NCI-H510A treated with DMSO at 0.1 percent for 48 hours (cell line): Measurements from ENCODE around the gene GDPD3.
"Not testable (repeated sequence)": the region's sequence is repeated elsewhere in the genome, so short reads cannot be mapped to it uniquely, and the experiment has no call there.

Experiments used
- DNase-seq: peaks from one replicate; lab custom pipeline; 2025; lab: John Stamatoyannopoulos, UW

GDPD3 gene, protein sequence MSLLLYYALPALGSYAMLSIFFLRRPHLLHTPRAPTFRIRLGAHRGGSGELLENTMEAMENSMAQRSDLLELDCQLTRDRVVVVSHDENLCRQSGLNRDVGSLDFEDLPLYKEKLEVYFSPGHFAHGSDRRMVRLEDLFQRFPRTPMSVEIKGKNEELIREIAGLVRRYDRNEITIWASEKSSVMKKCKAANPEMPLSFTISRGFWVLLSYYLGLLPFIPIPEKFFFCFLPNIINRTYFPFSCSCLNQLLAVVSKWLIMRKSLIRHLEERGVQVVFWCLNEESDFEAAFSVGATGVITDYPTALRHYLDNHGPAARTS

DNA sequence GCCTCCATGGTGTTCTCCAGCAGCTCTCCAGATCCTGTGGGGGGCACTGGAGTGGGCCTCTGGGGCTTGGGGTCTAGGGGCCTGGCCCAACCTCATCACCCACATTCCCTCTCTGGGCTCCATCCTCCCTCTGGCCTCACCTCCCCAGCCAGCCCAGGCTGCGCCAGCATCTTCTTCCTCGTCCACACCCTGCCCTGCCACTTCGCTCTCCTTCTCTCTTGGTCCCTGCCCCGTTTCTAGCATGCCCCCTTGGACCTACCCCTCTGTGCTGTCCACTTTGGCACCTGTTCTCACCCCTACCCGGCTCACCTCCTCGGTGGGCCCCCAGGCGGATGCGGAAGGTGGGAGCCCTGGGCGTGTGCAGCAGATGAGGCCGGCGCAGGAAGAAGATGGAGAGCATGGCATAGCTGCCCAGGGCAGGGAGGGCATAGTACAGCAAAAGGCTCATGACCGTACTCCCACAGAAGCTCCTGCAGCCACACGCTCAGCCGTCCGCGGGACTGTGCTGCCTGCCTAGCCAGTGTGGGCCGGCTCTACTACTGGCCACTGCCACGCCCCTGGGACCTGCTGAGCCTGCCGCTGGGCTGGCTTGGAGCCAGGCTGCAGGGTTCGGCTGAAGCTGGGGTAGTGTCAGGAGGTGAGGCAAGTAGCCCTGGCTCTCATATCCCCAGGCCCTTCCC is at the start of gene GDPD3:
Gene GDPD3, minus strand, starts transcription at position 507 of the 680 bp plus-strand sequence. Its CDS starts 59 bp downstream, at position 448.
- no peak for DNase-seq

DNA sequence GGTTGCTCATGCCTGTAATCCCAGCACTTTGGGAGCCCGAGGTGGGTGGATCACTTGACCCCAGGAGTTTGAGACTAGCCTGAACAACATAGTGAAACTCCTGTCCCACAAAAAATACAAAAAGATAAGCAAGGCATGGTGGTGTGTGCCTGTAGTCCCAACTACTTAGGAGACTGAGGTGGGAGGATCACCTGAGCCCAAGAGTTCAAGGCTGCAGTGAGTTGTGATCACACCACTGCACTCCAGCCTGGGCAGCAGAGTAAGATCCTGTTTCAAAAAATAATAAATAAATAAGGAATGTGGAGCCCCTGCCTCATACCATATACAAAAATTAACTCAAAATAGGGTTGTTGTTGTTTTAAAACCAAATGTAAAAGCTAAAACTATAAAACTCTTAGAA is 43.9 kb upstream of the GDPD3 start:
- DNase-seq: no peak

DNA sequence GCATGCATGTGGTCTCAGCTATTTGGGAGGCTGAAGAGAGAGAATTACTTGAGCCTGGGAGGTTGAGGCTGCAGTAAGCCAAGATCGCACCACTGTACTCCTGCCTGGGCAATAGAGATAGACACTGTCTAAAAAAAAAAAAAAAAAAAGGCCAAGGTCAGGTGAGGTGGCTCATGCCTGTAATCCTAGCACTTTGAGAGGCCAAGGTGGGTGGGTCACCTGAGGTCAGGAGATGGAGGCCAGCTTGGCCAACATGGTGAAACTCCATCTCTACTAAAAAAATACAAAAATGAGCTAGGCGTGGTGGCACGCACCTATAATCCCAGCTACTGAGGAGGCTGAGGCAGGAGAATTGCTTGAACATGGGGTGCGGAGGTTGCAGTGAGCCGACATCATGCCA is 41.9 kb upstream of the GDPD3 start:
- no peak for DNase-seq

DNA sequence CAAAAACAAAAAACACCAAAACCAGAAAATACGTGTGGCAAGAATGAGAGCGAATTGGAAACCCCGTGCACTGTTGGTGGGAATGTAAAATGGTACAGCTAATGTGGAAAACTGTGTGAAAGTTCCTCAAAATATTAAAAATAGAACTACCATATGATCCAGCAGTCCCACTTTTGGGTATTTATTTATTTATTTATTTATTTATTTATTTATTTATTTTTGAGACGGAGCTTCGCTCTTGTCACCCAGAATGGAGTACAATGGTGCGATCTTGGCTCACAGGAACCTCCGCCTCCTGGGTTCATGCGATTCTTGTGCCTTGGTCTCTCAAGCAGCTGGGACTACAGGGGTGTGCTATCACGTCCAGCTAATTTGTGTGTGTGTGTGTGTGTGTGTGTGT is 39.2 kb upstream of the GDPD3 start:
- no peak for DNase-seq

DNA sequence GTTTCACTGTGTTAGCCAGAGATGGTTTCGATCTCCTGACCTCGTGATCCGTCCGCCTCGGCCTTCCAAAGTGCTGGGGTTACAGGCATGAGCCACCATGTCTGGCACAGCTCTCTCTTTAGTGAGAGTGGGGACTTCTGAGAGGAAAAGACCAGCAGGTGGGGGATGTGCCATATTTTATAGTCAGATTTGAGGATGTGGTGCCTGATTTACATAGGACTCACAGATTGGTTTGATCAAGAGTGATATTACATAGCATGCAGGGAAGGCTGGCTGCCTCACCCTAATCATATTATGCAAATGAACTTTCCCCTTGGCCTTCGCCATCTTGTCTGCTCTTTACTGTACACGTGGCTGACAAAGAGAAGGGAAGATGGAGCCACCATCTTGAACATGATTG is 37.8 kb upstream of the GDPD3 start:
- no peak for DNase-seq

DNA sequence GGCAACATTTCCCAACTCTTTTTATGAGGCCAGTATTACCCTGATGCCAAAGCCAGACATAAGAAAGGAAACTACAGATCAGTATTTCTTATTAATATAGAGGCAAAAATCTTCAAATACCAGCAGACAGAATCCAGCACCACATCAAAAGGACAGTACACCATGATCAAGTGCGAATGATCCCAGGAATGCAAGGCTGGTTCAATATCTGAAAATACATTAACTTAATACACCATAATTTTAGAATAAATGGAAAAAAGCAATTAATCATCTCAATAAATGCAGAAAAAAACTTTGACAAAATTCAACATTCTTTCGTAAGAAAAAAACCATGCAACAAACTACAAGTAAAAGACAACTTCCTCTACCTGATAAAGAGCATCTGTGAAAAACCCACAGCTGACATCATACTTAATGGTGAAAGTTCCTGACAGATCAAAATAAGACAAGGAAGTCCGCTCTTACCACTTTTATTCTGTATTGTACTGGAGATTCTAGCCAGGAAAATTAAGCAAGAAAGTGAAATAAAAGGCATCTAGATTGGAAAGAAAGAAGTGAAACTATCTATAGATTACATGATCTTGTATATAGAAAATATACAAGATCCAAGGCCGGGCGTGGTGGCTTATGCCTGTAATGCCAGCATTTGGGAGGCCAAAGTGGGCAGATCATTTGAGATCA is 36.1 kb upstream of the GDPD3 start:
- no peak for DNase-seq

DNA sequence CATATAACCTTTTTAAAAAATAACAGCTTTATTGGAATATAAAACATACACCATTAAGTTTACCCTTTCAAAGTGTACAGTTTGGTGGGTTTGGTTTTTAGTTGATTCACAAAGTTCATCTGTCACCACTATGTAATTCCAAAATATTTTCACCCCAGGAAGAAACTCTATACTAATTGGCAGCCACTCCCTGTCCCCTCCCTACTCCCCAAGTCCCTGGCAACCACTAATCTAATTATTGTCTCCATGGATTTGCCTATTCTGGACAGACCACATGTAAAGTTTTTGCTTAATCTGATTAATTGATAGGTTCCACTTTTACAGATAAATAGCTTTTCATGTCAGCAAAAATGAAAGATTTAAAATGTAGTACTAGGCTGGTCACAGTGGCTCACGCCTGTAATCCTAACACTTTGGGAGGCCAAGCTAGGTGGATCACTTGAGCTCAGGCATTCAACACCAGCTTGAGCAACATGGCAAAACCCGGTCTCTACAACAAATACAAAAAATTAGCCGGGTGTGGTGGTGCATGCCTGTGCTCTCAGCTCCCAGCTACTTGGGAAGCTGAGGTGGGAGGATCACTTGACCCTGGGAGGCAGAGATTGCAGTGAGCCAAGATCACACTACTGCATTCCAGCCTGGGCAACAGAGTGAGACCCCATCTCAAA is 34.6 kb upstream of the GDPD3 start:
- DNase-seq: no peak

DNA sequence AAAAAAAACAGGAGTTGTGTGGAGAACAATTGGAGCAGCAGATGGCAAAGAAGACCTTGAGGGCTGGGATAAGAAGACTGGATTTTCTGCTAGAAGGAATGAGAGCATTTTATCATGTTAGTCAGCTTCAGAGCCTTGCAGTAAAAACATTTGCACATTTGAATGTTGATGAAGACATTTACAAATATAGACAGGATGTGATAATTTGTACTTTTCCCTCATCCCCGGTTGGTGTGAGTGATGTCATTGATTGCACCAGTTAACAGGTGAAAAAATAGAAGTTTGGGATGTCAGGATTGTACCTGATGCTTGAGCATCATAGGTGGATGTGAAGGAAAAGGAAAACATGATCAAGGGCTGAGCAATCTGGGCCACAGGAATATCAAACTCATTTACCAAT is 32.3 kb upstream of the GDPD3 start:
- no peak for DNase-seq

DNA sequence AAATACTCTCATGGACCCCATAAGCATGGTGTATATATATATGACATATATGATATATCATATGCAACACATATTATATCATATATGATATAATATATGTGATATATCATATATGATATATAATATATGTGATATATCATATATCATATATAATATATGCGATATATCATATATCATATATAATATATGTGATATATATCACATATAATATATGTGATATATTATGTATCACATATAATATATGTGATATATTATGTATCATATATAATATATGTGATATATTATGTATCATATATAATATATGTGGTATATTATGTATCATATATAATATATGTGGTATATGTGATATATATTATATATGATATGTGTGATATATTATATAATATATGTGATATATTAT is 31.6 kb upstream of the GDPD3 start:
- no peak for DNase-seq

DNA sequence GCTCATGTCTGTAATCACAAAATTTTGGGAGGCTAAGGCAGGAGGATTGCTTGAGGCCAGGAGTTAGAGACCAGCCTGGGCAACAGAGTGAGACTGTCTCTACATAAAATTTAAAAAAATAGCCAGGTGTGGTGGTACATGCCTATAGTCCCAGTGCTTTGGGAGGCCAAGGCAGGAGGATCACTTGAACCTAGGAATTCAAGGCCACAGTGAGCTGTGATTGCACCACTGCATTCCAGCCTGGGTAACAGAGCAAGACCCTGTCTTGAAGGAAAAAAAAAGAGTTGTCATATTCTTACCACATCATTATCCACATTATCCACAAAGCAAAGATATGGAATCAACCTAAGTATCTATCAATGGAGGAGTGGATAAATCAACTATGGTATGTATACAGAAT is 30.7 kb upstream of the GDPD3 start:
- no peak for DNase-seq

DNA sequence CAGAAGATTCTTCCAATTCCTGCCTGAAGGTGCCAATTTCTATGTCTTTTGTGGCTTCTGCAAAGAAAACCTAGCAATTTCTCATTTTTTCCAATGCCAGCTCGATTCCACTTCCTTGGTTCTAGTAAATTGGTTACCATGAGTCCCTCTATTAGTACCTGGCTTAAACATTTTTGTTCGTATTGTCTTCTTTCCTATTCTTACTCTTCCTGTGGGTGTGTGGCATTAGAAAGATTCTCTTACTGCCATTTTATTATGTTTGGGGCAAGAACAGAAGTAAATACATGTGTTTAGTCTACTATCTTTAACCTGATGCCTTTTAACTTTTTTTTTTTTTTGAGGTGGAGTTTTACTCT is 30.0 kb upstream of the GDPD3 start:
- DNase-seq: no peak

DNA sequence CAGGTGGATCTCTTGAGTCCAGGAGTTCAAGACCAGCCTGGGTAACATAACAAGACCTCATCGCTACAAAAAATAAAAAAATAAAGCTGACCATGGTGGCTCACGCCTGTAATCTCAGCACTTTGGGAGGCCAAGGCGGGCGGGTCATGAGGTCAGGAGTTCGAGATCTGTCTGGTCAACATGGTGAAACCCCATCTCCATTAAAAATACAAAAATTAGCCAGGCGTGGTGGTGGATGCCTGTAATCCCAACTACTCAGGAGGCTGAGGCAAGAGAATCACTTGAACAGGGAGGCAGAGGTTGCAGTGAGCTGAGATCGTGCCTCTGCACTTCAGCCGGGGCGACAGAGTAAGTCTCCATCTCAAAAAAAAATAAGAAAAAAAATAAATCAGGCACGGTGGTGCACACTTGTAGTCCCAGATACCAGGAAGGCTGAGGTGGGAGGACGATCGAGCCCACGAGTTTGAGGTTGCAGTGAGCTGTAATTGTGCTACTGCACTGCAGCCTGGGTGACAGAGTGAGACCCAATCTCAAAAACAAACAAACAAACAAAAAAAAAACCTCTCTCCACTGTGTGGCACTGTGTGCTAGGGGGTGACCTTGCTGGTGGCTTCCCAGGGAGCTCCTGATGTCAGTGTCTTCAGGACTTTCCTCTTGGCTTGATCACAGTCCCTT is 29.5 kb upstream of the GDPD3 start:
- DNase-seq: no peak

DNA sequence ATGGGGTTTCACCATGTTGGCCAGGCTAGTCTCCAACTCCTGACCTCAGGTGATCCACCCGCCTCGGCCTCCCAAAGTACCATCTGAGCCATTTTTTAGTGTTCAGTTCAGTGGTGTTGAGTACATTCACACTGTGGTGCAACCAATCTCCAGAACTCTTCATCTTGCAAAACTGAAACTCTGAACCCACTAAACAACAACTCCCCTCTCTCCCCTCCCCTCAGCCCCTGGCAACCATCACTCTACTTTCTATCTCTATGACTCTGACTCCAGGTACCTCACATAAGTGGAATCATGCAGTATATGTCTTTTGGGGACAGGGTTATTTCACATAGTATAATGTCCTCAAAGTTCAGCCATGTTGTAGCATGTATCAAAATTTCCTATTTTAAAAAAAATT is 28.4 kb upstream of the GDPD3 start:
- DNase-seq: no peak

DNA sequence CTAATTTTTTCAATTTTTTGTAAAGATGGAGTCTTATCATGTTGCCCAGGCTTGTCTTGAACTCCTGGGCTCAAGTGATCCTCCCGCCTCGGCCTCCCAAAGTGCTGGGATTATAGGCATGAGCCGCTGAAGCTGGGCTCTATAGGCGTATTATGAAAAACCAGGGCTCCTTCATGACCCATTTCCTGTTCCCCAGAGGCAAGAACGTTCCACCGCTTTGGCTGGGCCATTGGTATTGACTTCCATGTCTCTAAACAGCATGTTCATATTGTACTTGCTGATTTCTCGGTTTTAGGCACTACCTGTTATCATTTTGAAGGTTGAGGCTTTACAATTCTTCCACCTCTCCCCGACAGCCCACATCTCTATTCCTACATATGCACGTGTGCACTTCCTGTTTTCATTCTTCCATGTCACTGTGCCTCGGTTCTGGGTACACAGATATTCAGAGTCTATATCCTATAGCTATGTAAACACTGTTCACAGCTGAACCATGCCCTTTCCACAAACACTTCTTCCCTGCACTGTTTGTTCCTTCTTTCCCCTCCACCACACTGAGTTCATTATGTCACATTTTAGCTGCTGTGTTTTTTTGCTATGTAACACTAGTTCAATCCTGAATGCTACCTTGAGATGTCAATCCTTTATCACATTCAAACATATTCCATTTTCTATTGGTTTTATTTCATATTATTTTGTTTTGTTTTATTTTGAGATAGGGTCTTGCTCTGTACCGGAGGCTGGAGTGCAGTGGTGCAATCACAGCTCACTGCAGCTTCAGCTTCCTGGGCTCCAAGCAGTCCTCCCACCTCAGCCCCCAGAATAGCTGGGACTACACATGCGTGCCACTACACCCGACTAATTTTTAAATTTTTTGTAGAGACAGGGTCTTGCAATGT is 26.5 kb upstream of the GDPD3 start:
- peak; percentile 97 for DNase-seq

DNA sequence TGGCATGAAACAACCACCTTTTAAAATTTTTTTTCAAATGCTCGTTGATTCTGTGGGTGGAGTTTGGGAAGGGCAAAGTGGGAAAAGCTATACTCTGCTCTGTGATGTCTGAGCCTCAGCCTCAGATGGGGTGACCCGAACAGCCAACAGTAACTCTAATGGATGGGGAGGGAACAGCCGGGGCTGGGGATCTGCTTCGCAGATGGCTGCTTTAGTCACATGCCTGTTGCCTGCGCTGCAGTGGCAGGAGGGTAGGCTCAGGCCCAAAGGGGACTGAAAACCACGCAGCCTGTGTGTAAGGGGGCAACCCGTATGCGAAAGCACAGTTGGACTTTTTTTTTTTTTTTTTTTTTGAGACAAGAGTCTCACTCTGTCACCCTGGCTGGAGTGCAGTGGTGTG is 24.6 kb upstream of the GDPD3 start:
- DNase-seq: no peak

DNA sequence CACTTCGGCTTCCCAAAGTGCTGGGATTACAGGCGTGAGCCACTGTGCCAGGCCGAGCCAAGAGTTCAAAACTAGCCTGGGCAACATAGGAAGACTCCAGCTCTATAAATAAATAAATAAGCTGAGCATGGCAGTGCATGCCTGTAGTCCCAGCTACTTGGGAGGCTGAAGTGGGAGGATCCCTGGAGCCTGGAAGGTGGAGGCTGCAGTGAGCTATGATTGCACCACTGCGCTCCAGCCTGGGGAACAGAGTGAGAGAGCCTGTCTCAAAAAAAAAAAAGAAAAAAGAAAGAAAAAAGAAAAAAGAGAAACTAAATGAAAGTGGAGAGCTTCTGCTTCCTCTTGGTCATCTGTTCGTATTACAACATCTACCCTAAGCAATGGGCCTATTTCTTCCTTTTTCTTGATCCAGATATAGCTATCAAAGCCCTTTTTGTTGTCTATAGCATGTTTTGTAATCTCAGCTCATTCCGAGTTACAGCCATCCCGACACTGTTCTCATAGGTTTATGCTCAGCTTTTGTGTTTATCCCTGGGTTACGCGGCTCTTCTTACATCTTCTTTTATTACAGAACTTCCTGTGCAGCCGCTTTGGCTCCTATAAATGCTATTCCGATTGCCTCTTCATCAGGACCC is 23.8 kb upstream of the GDPD3 start:
- DNase-seq: peak; percentile 36

DNA sequence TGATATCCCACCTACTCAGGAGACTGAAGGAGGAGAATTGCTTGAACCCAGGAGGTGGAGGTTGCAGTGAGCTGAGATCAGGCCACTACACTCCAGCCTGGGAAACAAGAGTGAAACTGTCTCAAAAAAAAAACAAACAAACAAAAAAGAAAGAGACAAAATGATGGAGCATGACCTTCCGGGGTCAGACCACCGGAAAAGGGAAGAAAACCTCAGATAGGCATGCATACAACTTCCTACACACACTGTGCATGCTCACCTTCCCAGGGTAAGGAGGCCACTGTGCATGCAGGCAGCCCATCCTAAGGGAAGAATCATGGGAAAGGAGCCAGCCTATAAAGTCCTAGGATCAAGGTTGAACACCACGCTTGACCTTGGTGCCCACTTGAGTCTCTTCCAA is 19.3 kb upstream of the GDPD3 start:
- no peak for DNase-seq

DNA sequence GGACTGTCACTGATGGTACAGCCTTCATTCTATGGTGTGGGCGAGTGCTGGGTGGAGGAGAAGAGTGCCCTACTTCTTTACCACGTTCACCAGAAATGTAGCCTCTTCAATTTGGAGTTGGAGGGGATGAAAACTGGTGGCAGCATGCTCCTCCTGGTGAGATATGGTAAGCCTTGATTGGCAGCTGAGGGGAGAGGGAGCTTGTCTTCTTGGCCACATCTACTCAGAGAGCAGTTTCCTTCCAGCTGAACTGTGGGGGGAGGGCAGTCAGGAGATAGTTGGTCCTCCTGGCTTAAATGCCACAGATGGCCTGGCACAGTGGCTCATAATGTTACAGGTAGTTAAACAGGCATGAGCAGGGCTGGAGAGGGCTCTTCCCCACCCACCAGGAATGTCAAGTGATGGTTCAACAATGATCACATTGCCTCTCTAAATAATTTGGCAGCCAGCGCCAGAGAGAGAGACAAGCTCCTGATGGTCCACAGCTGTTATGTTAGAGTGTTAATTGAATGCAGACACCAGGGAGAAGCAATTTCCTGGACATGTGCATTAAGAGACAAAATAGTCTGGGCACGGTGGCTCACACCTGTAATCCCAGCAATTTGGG is 18.6 kb upstream of the GDPD3 start:
- peak; percentile 96 for DNase-seq

DNA sequence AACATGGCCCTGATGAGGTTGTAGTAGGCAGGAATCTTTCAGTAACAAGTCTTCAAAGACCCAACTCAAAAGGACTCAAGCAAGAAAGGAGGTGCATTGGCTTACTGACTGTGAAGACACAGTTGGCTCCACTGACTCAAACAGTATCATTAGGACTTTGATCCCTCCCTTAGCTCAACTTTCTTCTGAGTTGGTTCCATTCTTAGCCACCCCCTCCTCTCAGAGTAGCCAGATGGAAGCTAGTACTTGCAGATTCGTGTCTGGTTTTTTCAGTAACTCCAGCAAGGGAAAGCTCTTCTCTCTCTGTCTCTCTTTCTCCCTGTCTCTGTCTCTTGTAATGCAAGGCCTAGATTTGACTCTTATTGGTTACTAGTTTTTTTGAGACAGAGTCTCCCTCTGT is 14.7 kb upstream of the GDPD3 start:
- no peak for DNase-seq

DNA sequence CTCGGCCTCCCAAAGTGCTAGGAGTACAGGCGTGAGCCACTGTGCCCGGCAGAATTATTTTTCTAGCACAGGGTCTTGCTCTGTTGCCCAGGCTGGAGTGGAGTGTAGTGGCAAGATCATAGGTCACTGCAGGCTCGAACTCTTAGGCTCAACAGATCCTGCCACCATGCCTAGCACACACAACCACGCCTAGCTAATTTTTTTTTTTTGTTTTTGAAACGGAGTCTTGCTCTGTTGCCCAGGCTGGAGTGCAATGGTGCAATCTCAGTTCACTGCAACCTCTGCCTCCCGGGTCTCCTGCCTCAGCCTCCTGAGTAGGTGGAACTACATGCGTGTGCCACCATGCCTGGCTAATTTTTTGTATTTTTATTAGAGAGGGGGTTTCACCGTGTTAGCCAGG is 12.4 kb upstream of the GDPD3 start:
- not testable (repeated sequence) for DNase-seq
